Testis (tissue), 2 donors: ENCODE data around the gene TOM1L2.

Experiments
- POLR2A ChIP-seq: fragments of 450-650 bp; IDR thresholded peaks from one replicate; pipeline ENCODE4 v1.6.1; 2017; ENCODE audit warnings: antibody characterized with exemption, mild to moderate bottlenecking, moderate library complexity
- TF ChIP-seq, protein P1 (sequence below), 3 experiments: fragments of 450-650 bp in 2 of 3; fragments of 200-600 bp in 1 of 3; sonication (generic) in 1 of 3; IDR thresholded peaks; one replicate each; pipeline ENCODE4 v1.5.1; 2016 to 2019; ENCODE audit warnings: antibody characterized with exemption in 3 of 3, mild to moderate bottlenecking in 2 of 3, moderate library complexity in 1 of 3

DNA sequence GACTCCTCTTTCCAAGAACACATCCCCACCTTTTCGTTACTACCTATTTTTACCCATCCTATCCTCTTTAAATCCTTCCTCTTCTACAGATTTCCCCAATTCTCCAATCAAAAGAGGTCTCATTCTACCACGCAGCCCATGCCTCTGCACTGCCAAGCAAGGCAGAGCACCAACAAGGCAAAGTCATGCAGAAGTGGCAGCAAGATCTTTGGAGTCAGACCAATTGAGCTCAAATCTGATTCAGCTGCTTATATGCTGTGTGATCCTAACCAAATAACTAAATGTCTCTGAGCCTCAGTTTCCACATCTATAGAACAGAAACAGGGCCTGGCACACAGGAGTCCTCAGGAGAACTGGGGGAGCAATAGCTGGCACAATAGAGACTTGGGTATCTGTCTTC is 41.0 kb downstream of the TOM1L2 start:
- TF ChIP-seq, protein P1, sequence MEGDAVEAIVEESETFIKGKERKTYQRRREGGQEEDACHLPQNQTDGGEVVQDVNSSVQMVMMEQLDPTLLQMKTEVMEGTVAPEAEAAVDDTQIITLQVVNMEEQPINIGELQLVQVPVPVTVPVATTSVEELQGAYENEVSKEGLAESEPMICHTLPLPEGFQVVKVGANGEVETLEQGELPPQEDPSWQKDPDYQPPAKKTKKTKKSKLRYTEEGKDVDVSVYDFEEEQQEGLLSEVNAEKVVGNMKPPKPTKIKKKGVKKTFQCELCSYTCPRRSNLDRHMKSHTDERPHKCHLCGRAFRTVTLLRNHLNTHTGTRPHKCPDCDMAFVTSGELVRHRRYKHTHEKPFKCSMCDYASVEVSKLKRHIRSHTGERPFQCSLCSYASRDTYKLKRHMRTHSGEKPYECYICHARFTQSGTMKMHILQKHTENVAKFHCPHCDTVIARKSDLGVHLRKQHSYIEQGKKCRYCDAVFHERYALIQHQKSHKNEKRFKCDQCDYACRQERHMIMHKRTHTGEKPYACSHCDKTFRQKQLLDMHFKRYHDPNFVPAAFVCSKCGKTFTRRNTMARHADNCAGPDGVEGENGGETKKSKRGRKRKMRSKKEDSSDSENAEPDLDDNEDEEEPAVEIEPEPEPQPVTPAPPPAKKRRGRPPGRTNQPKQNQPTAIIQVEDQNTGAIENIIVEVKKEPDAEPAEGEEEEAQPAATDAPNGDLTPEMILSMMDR (IDR thresholded peaks at IDR 0.05): no peak
- no peak for TF ChIP-seq POLR2A
